C4-2B (cell line): ENCODE results near the gene ESR2.

Source experiments
- ZFX ChIP-seq: fragments of 450-650 bp; IDR thresholded peaks from 2 replicates; pipeline ENCODE4 v1.6.1; 2017
- TF ChIP-seq, protein P1 (sequence below): fragments of 450-650 bp; conservative IDR thresholded peaks from 2 replicates; pipeline ENCODE4 v1.5.1; 2017; ENCODE audit warnings: mild to moderate bottlenecking

DNA sequence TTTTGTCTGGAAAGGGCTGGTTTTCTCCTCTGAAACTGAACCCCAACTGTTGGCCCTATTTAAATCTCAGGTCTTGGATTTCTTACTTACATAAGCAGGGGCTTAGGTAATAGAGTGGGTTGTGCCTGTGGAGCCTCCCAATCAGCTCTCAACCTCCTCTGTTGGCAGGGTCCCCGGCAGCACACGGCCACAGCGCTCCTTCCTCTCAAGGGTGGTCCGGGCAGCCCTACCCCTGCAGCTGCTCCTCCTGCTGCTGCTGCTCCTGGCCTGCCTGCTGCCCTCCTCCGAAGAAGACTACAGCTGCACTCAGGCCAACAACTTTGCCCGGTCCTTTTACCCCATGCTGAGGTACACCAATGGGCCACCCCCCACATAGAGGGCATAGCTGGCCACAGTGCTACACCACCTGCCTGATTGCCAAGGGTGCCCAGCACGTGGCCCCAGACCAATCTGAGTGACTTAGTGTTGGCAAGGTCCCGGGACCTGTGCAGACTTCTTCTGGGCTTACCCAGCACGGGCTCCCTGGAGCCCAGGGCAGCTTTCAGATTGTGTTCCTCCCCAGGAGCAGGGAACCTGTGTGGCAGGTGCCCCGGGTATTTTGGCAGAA, 68.9 kb downstream of the ESR2 start:
- TF ChIP-seq, protein P1, sequence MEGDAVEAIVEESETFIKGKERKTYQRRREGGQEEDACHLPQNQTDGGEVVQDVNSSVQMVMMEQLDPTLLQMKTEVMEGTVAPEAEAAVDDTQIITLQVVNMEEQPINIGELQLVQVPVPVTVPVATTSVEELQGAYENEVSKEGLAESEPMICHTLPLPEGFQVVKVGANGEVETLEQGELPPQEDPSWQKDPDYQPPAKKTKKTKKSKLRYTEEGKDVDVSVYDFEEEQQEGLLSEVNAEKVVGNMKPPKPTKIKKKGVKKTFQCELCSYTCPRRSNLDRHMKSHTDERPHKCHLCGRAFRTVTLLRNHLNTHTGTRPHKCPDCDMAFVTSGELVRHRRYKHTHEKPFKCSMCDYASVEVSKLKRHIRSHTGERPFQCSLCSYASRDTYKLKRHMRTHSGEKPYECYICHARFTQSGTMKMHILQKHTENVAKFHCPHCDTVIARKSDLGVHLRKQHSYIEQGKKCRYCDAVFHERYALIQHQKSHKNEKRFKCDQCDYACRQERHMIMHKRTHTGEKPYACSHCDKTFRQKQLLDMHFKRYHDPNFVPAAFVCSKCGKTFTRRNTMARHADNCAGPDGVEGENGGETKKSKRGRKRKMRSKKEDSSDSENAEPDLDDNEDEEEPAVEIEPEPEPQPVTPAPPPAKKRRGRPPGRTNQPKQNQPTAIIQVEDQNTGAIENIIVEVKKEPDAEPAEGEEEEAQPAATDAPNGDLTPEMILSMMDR, result no peak
- no peak for TF ChIP-seq ZFX
